GM18951 (cell line): Measurements from ENCODE around the gene GRK6.

Source experiments
- POLR2A ChIP-seq: IDR thresholded peaks from 4 replicates; pipeline ENCODE4 v1.6.1; 2011; ENCODE audit warnings: mild to moderate bottlenecking; ENCODE audit not compliant: insufficient read length, insufficient read depth; ENCODE audit errors: extremely low read depth
- in situ Hi-C: fragments of 300-500 bp; cut with MboI; formaldehyde crosslinking; loops from one replicate; pipeline ENCODE4 v1.12.0; 2022; ENCODE audit warnings: low sequenced_read_pairs, mixed read lengths, inconsistent platforms; ENCODE audit not compliant: unreplicated experiment

GRK6 gene

GRCh38 chr5:177486256-177486655 is 59.8 kb downstream of the GRK6 start:
- in situ Hi-C loops: no loop called here
- no peak for TF ChIP-seq POLR2A

GRCh38 chr5:177487144-177487543 is 60.7 kb downstream of the GRK6 start:
- TF ChIP-seq POLR2A: no peak
- in situ Hi-C loops: no loop called here

GRCh38 chr5:177487975-177488374 is 61.5 kb downstream of the GRK6 start:
- no peak for TF ChIP-seq POLR2A
- in situ Hi-C loops: no loop called here

GRCh38 chr5:177489119-177489716 is 62.7 kb downstream of the GRK6 start:
- in situ Hi-C loops: no loop called here
- no peak for TF ChIP-seq POLR2A

- in situ Hi-C loops: no loop called here
- no peak for TF ChIP-seq POLR2A
Measured at GRCh38 chr5:177490311-177490991, 64.0 kb downstream of the GRK6 start.

GRCh38 chr5:177490992-177491391 is 64.5 kb downstream of the GRK6 start:
- no peak for TF ChIP-seq POLR2A
- in situ Hi-C loops: no loop called here

GRCh38 chr5:177491429-177491945 is 65.0 kb downstream of the GRK6 start:
- in situ Hi-C loops: no loop called here
- TF ChIP-seq POLR2A: no peak

- in situ Hi-C loops: no loop called here
- TF ChIP-seq POLR2A: no peak
Measured at GRCh38 chr5:177491983-177492746, 65.7 kb downstream of the GRK6 start.
